Breast epithelium (tissue), 3 donors: Measurements from ENCODE around the gene C16orf54.
"Not testable (repeated sequence)": the region's sequence is repeated elsewhere in the genome, so short reads cannot be mapped to it uniquely, and the experiment has no call there.

Source experiments
- POLR2A ChIP-seq: fragments of 450-650 bp; IDR thresholded peaks from one replicate; pipeline ENCODE4 v1.6.1; 2016; ENCODE audit warnings: antibody characterized with exemption, mild to moderate bottlenecking, moderate library complexity
- POLR2AphosphoS5 ChIP-seq, 3 donors: sonication (generic); formaldehyde crosslinking; IDR thresholded peaks; one replicate each; pipeline ENCODE4 v1.6.1; 2017; ENCODE audit warnings: antibody characterized with exemption in 3 of 3

GRCh38 chr16:29748760-29749149 is 3.0 kb upstream of the C16orf54 start:
- not testable (repeated sequence) for TF ChIP-seq POLR2AphosphoS5 (IDR thresholded peaks at IDR 0.05); POLR2A
